ENCODE measurements around the gene TMC5.
"Not testable (repeated sequence)": the region's sequence is repeated elsewhere in the genome, so short reads cannot be mapped to it uniquely, and the experiment has no call there.

The TMC5 gene

DNA sequence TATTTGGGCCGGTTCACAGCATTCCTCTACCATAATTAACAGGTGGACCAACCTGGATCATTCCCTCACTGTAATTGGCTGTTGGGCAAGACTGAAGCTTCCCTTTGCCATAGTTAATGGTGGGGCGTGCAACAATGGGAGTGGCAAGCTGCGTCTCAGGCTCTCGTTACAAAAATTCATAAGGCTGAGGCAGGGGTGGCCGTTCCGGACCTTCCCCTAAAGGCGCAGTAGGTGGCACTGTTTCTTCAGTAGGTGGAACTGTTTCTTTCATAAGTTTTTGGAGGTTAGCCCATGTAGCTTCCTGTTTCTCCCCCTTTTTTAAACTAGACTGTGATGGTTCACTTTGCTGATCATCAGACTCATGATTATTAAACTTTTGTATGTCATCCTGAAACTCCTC, 17.0 kb upstream of the TMC5 start:
- no peak for DNase-seq (ENCODE audit: low read depth)

DNA sequence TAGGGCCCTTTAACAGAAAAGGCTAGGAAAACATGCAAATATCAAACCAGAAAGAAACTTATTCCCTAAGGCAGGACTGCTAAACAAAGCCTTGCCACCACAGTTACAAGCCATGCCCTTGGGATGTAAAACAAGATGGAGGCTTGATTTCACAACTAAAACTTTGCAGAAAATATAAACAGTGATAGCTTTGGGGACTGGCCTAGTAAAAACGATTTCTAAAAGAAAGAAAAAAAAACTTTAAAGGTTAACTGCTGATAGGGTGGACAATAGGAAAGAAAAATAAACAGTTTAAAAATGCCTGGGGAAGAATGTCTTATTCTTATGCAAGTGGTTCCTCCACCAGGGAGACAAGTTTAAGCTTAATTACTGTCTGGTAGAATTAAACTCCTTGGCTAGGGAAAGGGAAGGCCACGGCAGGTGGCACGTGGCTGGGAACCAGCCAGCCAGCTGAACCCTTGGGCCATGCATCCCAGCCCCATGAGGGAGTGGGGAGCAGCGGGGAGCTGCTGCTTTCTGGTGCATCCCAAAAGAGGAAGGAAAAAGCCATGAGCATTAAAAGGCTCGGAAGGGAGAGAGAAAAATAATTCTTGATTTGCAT, 10.7 kb upstream of the TMC5 start:
- no peak for DNase-seq (ENCODE audit: low read depth)

DNA sequence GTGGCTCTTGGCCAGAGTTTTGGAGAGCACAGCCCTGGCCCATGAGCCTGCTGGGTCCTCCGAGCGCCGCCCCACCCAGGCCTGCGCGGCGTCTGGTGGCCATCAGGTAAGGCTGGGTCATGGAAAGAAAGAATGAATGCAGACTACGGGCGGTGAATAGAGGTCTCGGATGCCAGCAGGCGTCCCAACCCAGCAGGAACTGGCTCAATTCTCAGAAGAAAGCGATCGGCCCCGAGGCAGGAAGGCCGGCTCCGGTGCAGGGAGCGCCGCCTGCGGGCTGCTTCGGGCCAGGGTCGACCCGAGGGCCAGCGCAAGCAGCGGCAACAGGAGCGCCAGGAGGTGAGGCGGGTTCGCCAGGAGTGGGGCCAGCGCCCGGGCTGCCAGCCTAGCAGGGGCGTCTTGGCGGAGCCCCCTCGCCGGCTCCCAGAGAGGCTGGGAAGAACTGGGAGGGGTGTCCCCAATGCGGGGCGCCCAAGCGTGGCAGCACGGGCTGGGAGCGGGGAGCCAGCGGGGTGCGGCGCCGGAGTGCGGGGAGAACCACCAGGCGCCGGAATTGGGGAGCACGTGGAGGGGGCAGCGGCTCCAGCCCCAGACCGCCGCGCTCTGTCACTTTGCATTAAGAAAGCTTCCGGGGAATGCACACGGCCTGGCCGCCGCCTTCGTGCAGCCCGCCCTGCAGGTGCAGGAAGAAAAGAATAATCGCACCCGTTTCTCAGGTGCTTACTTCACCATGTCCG, 7.1 kb upstream of the TMC5 start:
- DNase-seq (ENCODE audit: low read depth), result no peak

DNA sequence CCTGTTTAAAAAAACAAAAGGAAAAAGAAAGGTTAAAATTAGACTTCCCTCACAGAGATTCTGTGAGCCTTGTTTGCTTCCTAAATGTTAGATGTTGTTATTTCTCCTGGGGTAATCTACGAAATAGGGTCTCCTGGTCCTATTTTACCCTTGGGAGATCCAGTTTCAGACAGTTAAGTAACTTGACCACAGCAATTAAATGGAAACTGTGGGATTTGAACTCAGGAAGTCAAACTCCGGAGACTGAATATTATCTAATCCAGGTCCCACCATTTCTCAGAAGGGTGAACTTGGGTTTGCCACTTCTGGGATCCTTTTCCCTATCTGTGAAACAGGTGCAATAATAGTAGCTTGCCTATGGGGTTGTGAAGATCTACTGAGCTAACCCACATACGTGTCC, 6.4 kb upstream of the TMC5 start:
- no peak for DNase-seq (ENCODE audit: low read depth)

DNA sequence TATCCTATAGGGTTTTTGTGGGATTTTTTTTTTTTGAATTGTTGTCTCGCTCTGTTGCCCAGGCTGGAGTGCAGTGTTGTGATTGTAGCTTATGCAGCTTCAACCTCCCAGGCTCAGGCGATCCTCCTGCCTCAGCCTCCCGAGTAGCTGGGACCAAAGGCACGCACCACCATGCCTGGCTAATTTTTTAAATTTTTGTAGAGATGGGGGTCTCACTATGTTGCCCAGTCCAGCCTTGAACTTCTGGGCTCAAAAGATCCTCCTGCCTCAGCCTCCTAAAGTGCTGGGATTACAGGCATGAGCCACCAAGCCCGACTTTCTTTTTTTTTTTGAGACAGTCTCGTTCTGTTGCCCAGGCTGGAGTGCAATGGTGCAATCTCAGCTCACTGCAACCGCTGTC, 5.6 kb upstream of the TMC5 start:
- not testable (repeated sequence) for DNase-seq (ENCODE audit: low read depth)

DNA sequence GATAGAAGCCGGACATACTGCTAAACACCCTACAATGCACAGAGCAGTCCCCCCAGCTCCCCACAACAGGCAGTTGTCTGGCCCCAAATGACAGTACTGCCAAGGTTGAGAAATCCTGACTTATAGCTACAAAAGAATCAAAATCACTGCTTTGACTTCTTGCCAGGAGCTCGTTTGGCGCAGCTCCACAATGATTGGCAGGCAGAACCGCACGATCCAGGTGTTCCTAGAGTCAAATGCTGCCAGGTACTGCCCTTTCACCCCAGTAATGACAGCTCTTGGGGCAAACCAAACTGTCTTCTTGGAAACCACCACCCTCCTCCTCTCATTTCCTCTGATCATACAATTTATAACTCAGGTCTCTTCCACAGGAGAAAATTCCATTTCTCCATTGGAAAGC, 2.2 kb upstream of the TMC5 start:
- DNase-seq (ENCODE audit: low read depth), result no peak

DNA sequence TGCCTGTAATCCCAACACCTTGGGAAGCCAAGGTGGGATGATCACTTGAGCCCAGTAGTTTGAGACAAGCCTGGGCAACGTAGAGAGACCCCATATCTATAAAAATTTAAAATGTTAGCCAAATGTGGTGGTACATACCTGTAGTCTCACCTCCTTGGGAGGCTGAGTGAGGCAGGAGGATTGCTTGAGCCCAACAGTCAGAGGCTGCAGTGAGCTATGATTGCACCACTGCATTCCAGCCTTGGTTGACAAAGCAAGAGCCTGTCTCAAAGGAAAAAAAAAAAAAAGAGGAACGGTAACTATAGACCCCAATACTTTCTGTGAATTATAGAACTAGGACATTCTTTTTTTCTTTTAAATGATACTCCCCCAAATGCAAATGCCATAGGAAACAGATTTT, 1.8 kb upstream of the TMC5 start:
- DNase-seq (ENCODE audit: low read depth), result no peak

DNA sequence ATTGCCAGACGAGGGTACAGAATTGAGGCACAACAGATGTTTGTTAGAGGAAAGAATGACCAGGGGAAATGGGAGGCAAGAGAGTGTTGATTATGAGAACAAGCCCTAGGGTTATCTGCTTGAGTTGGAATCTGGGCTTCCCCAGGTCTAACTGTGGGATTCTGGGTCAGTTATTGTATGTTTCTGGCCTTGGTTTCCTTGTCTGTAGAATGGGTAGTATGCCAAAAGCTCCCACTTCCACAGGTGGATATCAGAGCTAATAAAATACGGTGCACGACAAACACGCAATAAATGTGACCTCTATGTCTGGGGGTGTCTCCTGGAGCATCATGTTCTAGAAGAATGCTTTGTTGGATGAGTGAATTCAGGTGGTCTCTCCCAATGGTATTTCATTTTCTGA, 517 bp downstream of the TMC5 start:
- no peak for DNase-seq (ENCODE audit: low read depth)

DNA sequence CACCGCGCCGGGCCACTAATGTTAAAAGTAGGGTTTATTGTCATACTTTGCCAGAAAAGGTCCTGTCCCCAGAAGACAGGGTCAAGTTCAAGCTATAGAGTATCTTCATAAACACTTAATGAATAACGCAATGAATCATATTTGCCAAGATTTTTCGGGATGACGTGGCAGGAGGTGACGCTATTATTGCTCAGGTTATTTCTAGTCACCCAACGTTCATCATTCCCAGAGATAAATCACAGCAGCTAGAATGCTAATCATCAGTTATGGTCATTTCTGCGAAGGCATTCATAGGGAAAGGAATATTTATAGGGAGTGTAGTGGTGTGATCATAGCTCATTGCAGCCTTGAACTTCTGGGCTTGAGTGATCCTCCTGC, 2.0 kb downstream of the TMC5 start:
- no peak for DNase-seq (ENCODE audit: low read depth)

DNA sequence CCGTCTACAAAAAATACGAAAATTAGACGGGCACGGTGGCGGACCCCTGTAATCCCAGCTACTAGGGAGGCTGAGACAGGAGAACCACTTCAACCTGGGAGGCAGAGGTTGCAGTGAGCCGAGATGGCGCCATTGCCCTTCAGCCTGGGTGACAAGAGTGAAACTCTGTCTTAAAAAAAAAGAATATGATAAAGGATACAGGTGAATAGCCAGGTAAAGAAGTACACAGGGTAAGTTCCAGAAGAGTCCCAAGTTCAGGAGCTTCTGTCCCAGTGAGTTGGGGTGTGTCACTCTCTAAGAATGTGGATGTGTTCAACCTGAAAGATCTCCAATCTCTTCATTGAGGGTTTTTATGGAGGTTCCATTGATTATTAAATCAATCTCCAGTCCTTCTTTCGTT, 6.8 kb downstream of the TMC5 start:
- DNase-seq (ENCODE audit: low read depth), result no peak

DNA sequence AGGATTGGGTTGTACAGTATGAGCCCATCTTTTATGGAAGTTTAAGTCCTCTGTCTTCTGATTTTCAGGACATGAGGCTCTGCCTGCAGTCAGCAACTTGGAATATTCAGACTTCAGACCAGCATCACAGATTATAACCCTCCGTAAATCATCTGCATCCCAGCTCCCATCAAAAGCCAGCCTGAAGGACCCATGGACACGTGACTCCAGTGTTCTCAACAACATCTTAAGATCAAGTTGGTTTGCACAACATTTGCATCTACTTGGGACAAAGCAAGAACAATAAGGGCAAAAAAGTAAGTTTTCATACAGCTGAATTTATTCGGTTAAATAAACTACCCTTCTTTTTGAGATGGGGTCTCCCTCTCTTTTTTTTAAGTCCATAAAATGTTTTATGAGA, 12.7 kb downstream of the TMC5 start:
- no peak for DNase-seq (ENCODE audit: low read depth)

DNA sequence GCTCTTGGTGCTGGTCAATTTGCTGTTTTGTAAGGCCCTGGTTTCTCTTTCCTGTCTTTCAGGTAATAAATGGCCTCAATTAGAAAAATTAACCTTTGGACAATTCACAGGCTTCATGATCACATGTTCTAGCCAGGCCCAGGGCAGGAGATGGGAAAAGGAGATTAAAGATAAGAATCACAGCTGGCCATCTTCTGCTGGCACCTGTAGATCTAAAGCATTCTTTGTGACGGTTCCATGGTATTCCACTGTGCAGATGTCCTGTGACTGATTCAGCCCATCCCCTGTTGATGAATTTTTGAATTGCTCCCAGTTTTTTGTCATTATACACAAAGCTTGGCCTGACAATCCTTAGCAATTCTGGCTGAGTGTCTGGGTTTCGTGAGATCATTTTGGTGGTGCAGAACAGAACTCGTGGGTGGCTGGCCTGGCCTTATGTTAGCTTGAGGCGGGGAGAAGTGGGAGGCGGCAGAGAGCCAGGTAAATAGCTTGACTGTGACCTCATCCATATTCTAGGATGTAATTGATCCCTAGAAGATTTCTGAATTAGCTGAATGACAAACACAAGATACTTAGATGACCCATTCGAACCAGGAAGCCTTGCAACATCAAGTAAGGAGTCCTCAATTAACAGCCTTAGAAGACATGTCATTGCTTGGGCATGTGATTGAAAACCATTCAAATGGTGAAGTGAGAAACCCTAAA, 14.1 kb downstream of the TMC5 start:
- DNase-seq (ENCODE audit: low read depth), result no peak

DNA sequence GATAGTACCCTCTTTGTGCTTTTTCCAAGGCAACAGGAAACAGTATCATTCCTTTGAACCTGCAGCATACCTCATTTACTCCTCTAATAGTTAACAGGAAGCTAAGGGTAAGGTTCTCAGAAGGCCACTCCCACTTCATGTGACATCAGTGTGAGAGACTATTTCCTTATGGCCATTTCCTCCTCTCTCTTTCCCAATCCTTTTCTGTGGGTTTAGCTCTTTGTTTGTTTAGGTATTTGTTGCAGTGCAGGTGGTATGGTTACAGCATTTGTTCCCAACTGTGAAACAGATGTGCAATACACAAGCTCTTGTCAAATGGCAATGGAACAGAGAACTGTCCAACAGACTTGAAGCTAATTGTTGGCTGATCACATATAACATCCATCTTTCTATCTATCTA, 14.7 kb downstream of the TMC5 start:
- DNase-seq (ENCODE audit: low read depth), result no peak

DNA sequence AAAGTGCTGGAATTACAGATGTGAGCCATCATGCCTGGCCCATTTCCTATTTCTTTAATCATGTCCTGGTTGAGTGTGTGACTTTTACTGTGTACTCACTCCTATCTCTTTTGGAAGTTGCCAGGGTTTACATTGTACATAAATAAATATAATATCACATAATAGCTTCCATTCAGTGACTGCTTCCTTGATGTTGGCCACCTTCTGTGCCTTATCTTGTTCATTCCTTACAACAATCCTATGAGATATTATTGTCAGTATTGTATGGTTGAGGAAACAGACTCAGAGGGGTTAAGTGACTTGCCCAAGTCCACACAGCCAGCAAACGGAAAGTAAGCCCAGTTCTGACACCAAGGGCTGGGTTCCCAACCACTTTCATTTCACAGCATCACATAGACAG, 16.9 kb downstream of the TMC5 start:
- no peak for DNase-seq (ENCODE audit: low read depth)

DNA sequence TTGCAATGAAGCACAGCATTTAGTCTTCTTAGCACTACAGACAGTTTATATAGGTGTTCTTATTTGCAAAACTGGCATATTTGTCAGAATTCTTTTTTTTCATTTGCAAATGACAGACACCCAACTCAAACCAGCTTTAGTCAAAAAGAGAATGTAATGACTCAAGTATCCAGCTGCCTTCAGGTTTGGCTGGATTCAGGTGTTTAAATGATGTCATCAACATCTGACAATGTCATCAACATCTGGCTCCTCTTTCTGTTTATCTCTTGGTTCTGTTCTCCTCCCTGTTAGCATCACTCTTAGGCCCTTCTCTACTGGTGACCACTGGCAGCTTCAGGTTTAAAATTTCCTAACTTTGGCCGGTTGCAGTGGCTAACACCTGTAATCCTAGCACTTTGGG, 18.9 kb downstream of the TMC5 start:
- DNase-seq (ENCODE audit: low read depth), result no peak

DNA sequence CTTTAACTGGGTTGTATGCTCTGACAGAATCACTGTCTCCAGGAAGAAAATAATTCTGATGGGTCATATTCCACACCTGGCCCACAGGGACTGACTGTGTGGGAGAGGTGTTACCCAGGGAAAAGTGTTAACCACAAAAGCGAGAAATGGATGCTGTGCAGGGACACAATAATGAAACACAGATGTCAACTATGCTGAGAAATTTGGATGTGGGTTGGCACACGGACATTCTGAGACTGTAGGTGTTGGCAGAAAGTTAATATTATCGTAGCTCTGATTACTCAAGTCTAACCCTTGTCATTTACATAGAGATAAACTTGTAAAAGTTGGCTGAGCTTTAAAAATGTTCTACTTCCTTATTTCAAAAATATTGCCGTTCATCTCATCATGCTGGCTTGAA, 19.6 kb downstream of the TMC5 start:
- DNase-seq (ENCODE audit: low read depth), result no peak

DNA sequence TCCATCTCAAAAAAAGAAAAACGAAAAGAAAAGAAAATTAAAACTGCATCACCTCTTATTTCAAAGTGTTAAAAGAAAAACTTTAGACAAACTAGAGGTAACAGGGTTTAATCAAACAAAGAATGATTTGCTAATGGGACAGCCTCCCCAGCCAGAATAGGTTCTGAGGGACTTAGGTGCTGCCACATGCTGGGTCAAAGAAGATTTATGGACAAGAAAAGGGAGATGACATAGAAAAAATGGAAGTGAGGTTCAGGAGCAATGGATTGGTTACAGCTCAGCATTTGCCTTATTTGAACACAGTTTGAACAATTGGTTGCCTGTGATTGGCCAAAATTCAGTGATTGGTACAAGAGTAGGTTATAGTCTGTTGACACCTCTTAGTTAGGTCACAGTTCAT, 21.1 kb downstream of the TMC5 start:
- DNase-seq (ENCODE audit: low read depth), result no peak

DNA sequence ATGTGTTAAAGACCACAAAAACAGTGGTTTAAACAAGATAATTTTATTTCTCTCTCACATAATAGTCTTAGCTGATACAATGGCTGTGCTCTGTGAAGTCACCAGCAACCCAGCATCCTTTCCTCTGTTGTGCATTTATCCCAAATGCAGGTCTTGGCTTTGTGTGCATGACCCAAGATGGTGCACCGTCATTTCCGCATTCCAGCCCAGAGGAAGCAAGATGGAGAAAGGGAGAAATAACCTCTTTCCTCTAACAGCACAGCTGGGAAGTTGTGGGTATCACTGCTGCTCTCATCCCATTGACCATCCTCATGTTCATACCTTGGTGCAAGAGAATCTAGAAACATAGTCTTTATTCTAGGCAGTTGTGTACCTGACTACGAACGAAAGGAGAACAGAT, 21.8 kb downstream of the TMC5 start:
- no peak for DNase-seq (ENCODE audit: low read depth)

DNA sequence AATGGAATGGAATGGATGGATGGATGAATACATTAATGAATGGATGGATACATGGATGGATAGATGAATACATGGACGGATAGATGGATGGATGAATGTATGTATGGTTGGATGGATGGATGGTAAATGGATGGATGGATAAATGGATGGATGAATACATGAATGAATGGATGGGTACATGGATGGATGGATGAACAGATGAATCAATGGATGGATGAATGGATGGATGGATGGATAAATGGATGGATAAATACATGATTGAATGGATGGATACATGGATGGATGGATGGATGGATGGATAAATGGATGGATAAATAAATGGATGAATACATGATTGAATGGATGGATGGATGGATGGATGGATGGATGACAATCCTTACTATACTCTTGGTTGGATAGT, 26.0 kb downstream of the TMC5 start:
- DNase-seq (ENCODE audit: low read depth), result no peak

DNA sequence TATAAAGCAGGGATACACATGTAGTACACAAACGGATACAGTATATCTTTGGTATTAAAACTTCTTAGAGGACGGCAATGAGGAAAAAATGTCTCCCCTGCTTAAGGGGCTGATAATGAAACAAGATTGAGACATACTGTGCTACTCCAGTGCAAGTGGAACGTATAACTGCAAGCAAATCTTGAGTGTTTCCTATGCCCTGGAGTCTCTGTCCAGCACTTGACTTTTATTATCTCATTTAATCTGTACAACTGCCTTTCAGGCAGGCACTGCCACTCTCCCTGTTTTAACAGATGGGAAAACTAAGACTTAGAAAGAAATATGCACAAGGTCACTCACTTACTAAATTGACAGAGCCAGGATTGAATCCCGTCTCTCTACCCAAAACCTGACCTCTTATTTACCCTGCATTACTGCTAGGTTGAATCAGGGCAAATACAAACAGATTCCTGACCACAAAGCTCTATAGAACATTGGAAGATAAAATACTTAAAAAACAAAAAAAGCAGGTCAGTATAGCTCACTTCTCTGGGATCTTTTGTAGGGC, 28.7 kb downstream of the TMC5 start:
- no peak for DNase-seq (ENCODE audit: low read depth)

DNA sequence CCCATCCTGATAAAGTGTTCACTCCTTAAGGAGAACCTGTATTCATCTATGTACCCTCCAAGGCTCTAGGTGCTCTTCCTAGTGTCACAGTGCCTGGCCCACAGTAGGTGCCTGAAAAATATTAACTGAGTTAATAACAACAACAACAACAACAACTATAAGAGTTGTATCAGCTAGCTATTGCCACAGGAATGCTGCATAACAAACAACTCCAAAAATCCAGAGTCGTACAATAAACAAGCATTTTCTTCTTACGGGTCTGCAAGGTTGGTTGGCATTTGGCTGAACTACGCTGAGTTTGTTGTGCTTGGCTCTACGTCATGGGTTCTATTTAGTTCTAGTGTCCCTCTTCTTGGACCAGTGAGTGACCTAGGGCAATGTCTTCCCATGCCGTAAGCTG, 29.2 kb downstream of the TMC5 start:
- no peak for DNase-seq (ENCODE audit: low read depth)

DNA sequence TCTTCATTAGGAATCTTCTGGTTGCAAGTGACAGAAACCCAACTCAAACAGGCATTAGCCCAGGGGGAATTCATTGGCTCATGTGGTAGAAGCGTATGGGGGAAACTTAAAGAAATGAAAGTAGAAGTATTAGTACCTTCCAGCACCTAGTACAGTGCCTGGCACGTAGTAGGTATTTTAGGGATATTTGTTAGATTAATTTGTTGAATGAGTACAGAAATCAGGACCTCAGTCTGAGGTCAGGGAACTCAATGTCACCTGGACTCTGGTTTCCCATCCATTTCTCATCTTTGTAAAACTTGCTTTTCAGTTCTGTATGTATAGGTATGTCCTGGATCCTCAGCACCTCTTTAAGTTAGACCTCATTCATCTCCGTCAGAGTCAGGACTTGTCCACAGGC, 32.5 kb downstream of the TMC5 start:
- DNase-seq (ENCODE audit: low read depth), result no peak

DNA sequence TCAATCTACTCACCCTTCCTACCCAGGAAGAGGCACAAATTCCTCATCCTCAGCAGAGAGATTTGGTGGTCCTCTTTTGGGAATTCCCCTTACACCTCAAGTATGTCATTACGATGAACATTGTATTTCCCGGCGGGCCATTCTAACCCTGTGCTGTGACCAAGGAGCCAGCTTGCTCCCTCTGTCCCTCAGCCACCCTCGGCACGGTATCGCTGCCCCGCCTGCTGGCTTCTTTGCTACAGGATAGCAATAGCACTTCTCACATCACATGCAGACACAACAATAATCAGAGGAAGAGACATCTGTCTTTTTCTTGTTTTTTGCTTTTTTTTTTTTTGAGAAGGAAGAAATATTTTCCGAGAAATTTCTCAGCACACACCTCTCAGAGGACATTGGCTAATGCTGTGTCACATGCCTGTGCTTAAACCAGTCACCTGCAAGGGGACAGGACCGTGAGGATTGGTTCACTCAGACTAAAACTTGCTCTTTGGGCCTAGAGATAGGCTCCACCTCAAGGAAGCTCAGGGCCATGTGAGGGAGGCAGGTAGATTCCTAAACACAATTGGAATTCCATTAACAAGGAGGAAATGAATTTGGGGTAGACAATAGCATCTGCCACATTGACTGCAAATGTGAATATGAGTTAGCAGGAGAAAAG, 41.2 kb downstream of the TMC5 start:
- no peak for DNase-seq (ENCODE audit: low read depth)
